A673 (cell line): Measurements from ENCODE around the gene F8. TPM values are rescaled to one million over a fixed set of nuclear protein-coding genes. Genes with fewer than 3 reads are reported as not detected.
"Not testable (repeated sequence)": the region's sequence is repeated elsewhere in the genome, so short reads cannot be mapped to it uniquely, and the experiment has no call there.

Source experiments
- BruUV-seq: library from RNA; stranded (reverse); fragments of 400-500 nt; replicated peaks from 2 replicates; lab custom pipeline; 2021; lab: Mats Ljungman, UMichigan
- CTCF ChIA-PET: fragments of 300-600 bp; sonication (Branson Sonifier 250); formaldehyde crosslinking; loops from one replicate; lab custom pipeline; 2022; ENCODE audit warnings: antibody characterized with exemption; lab: Charles Lee
- POLR2A ChIA-PET: fragments of 300-600 bp; sonication (Branson Sonifier 250); formaldehyde crosslinking; loops from one replicate; lab custom pipeline; 2022; ENCODE audit warnings: antibody characterized with exemption; ENCODE audit not compliant: low non-redundant PET; lab: Charles Lee
- DNase-seq: peaks from one replicate; pipeline ENCODE4 v3.0.0-alpha.2; 2015; ENCODE audit warnings: low spot score
- H3K27ac ChIP-seq: fragments of 200-600 bp; sonication (generic); 2 replicates; pipeline ENCODE4 v1.5.1; 2016; ENCODE audit warnings: mixed run types, low read depth, mild to moderate bottlenecking, mixed read lengths, antibody characterized with exemption, low read length; ENCODE audit not compliant: poor library complexity, severe bottlenecking
- H3K27me3 ChIP-seq: fragments of 200-600 bp; sonication (generic); replicated peaks from 2 replicates; pipeline ENCODE4 v1.6.1; 2017; ENCODE audit warnings: mixed run types, low read depth, mild to moderate bottlenecking, mixed read lengths, antibody characterized with exemption, low read length; ENCODE audit not compliant: insufficient read depth, poor library complexity
- H3K36me3 ChIP-seq: fragments of 200-600 bp; sonication (generic); 2 replicates; pipeline ENCODE4 v1.6.1; 2016; ENCODE audit warnings: mixed run types, mild to moderate bottlenecking, mixed read lengths, antibody characterized with exemption, low read length; ENCODE audit not compliant: insufficient read depth, poor library complexity, severe bottlenecking
- H3K4me1 ChIP-seq: fragments of 200-600 bp; sonication (generic); 2 replicates; pipeline ENCODE4 v1.6.1; 2017; ENCODE audit warnings: mixed run types, mild to moderate bottlenecking, mixed read lengths, antibody characterized with exemption, low read length; ENCODE audit not compliant: insufficient read depth, poor library complexity, severe bottlenecking
- H3K4me3 ChIP-seq: fragments of 200-600 bp; sonication (generic); 2 replicates; pipeline ENCODE4 v1.5.1; 2016; ENCODE audit warnings: low read depth, mixed run types, mild to moderate bottlenecking, mixed read lengths, low read length; ENCODE audit not compliant: poor library complexity, severe bottlenecking
- H3K9me3 ChIP-seq: fragments of 200-600 bp; sonication (generic); 2 replicates; pipeline ENCODE4 v1.6.1; 2016; ENCODE audit warnings: mixed run types, low read depth, mild to moderate bottlenecking, mixed read lengths, antibody characterized with exemption, low read length; ENCODE audit not compliant: poor library complexity, severe bottlenecking
- EZH2 ChIP-seq: fragments of 200-600 bp; sonication (generic); IDR thresholded peaks from 2 replicates; pipeline ENCODE4 v1.6.1; 2017; ENCODE audit warnings: borderline replicate concordance, low read depth, mild to moderate bottlenecking, mixed read lengths, antibody characterized with exemption, low read length; ENCODE audit not compliant: poor library complexity, severe bottlenecking
- intact Hi-C: fragments of 100-400 bp; cut with micrococcal nuclease; formaldehyde crosslinking; loops from one replicate; pipeline ENCODE4 v1.10.0; 2022; ENCODE audit not compliant: unreplicated experiment
- total RNA-seq: library from RNA; stranded (reverse); gene quantifications from 2 replicates; pipeline ENCODE4 v1.2.3, GENCODE V29; 2021
- TF ChIP-seq, protein P1 (sequence below): fragments of 300-800, 200-600 bp; sonication (generic); conservative IDR thresholded peaks from 2 replicates; pipeline ENCODE4 v1.5.1; 2017; ENCODE audit warnings: low read depth, mild to moderate bottlenecking, antibody characterized with exemption, low read length, moderate library complexity, mixed read lengths

The F8 gene
- total RNA-seq, 1 experiment from 2014 or later, result 1.1 TPM

DNA sequence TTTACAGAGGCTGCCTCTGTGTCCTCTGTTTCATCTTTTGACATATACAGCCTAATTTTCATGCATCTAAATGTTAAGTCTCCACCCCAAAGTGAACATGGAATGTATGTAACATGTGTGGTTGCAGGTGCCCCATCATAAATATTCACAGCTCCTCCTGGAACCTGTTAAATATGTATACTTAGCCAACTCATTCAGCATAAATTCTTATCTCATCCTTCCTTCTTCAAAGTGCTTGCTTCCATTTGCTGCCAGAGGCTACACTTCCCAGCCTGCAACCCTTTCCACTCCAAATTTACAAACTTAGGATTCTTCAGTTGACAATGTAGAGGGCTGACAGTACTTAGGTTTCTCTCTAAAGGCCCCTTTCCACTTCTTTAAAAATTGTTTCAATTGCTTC lies 60.6 kb downstream of the F8 start:
- POLR2A ChIA-PET, result no interaction called here
- TF ChIP-seq EZH2, result no peak
- TF ChIP-seq, protein P1, sequence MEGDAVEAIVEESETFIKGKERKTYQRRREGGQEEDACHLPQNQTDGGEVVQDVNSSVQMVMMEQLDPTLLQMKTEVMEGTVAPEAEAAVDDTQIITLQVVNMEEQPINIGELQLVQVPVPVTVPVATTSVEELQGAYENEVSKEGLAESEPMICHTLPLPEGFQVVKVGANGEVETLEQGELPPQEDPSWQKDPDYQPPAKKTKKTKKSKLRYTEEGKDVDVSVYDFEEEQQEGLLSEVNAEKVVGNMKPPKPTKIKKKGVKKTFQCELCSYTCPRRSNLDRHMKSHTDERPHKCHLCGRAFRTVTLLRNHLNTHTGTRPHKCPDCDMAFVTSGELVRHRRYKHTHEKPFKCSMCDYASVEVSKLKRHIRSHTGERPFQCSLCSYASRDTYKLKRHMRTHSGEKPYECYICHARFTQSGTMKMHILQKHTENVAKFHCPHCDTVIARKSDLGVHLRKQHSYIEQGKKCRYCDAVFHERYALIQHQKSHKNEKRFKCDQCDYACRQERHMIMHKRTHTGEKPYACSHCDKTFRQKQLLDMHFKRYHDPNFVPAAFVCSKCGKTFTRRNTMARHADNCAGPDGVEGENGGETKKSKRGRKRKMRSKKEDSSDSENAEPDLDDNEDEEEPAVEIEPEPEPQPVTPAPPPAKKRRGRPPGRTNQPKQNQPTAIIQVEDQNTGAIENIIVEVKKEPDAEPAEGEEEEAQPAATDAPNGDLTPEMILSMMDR, result no peak
- BruUV-seq, result no TSS peak
- Histone ChIP-seq H3K36me3 (no peaks in the 10 kb centered on the region), H3K27me3 (no peaks in the 10 kb centered on the region), H3K27ac (no peak overlapping the region), H3K4me1 (no peaks in the 10 kb centered on the region), H3K4me3 (no peak overlapping the region), H3K9me3 (no peaks in the 10 kb centered on the region)
- no peak for DNase-seq
- CTCF ChIA-PET, result no interaction called here
- intact Hi-C loops, result no loop called here

DNA sequence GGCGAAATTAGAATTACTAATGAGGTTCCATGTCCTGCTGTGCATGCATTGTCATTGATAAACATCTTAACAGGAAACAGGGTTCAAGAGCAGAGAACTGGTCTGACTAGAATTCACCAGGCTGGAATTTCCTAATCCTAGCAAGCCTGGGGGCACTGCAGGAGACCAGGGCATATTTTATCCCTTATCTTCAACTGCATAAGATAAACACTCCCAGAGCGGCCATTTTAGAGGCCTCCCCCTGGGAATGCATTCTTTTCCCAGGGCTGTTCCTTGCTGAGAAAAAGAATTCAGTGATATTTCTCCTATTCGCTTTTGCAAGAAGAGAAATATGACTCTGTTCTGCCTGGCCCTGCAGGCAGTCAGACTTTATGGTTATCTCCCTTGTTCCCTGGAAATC lies 66.7 kb downstream of the F8 start:
- H3K27me3 ChIP-seq, BruUV-seq, POLR2A ChIA-PET, H3K4me3 ChIP-seq, H3K9me3 ChIP-seq, CTCF ChIA-PET, DNase-seq, H3K4me1 ChIP-seq, H3K27ac ChIP-seq, H3K36me3 ChIP-seq: not testable (repeated sequence)
- intact Hi-C loops, result loop anchor here (10.0 kb wide), 1 partner anchor 59 kb away; no protein-coding TSS in a partner anchor

DNA sequence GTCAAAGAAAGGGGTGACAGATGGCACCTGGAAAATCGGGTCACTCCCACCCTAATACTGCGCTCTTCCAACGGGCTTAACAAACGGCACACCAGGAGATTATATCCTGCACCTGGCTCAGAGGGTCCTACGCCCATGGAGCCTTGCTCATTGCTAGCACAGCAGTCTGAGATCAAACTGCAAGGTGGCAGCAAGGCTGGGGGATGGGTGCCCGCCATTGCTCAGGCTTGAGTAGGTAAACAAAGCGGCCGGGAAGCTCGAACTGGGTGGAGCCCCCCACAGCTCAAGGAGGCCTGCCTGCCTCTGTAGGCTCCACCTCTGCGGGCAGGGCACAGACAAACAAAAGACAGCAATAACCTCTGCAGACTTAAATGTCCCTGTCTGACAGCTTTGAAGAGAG lies 83.3 kb downstream of the F8 start:
- CTCF ChIA-PET, result not testable (repeated sequence)

DNA sequence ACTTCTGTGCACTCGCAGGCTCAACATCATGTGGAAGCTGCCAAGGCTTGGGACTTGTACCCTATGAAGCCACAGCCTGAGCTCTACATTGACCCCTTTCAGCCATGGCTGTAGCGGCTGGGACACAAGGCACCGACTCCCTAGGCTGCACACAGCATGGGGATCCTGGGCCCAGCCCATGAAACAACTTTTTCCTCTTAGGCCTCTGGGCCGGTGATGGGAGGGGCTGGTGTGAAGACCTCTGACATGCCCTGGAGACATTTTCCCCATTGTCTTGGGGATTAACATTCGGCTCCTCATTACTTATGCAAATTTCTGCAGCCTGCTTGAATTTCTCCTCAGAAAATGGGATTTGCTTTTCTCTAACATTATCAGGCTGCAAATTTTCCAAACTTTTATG lies 97.8 kb downstream of the F8 start:
- H3K4me1 ChIP-seq, POLR2A ChIA-PET, intact Hi-C loops, H3K36me3 ChIP-seq, H3K27ac ChIP-seq, H3K9me3 ChIP-seq, H3K4me3 ChIP-seq, H3K27me3 ChIP-seq, BruUV-seq, DNase-seq, CTCF ChIA-PET: not testable (repeated sequence)

More for the DNA sequence above, 83.3 kb downstream of the F8 start:
- intact Hi-C loops, H3K36me3 ChIP-seq, H3K4me3 ChIP-seq, H3K27me3 ChIP-seq, BruUV-seq, H3K9me3 ChIP-seq, POLR2A ChIA-PET, H3K27ac ChIP-seq, DNase-seq, H3K4me1 ChIP-seq: not testable (repeated sequence)
